Peyer's patch (tissue), 4 donors: ENCODE results near the gene RITA1.

Source experiments
- POLR2A ChIP-seq, 2 donors: fragments of 450-650 bp; IDR thresholded peaks; one replicate each; pipeline ENCODE4 v1.5.1; 2017; ENCODE audit warnings: antibody characterized with exemption in 2 of 2, mild to moderate bottlenecking in 2 of 2, moderate library complexity in 2 of 2
- TF ChIP-seq, protein P1 (sequence below), 6 experiments: fragments of 450-650 bp in 4 of 6; fragments of 200-600 bp in 2 of 6; sonication (generic) in 1 of 6; IDR thresholded peaks; one replicate each; pipeline ENCODE4 v1.5.1; 2017 to 2019; ENCODE audit warnings: antibody characterized with exemption in 6 of 6, mild to moderate bottlenecking in 3 of 6, moderate library complexity in 1 of 6

DNA sequence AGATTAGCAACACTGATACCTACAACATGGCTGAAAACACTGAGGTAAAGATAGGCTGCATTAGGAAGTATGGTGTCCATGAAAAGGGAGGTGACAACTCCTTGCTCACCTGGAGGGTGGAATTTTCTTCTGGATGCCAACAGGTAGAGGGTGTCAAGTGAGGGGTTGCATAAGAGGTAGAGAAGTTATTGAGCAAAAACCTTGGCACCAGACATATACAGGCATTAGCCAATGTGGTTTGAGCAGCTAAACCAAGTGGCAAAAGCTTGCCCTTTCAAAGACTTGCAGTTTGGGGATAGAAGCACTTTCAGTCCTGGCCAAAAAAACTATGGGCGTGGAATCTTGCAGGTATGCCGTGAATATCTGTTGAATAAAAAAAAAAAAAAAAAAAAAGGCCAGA is 3.8 kb downstream of the RITA1 start:
- TF ChIP-seq, protein P1, sequence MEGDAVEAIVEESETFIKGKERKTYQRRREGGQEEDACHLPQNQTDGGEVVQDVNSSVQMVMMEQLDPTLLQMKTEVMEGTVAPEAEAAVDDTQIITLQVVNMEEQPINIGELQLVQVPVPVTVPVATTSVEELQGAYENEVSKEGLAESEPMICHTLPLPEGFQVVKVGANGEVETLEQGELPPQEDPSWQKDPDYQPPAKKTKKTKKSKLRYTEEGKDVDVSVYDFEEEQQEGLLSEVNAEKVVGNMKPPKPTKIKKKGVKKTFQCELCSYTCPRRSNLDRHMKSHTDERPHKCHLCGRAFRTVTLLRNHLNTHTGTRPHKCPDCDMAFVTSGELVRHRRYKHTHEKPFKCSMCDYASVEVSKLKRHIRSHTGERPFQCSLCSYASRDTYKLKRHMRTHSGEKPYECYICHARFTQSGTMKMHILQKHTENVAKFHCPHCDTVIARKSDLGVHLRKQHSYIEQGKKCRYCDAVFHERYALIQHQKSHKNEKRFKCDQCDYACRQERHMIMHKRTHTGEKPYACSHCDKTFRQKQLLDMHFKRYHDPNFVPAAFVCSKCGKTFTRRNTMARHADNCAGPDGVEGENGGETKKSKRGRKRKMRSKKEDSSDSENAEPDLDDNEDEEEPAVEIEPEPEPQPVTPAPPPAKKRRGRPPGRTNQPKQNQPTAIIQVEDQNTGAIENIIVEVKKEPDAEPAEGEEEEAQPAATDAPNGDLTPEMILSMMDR (IDR thresholded peaks at IDR 0.05), result no peak
- no peak for TF ChIP-seq POLR2A (IDR thresholded peaks at IDR 0.05)
